ENCODE data around the gene ADAMTS14. TPM values are rescaled to one million over a fixed set of nuclear protein-coding genes. Genes with fewer than 3 reads are reported as not detected.

Gene ADAMTS14
- total RNA-seq, 1 experiment from 2014 or later: 2.1 TPM

- ChIA-PET CTCF (interaction anchor here (1.1 kb wide), 1 partner anchor 186 kb away, joined by 3 read pairs; no protein-coding TSS in a partner anchor), POLR2A (interaction anchor here (0.5 kb wide), 1 partner anchor 1442 kb away, joined by 4 read pairs; no protein-coding TSS in a partner anchor)
- no peak for ATAC-seq
- 0 out of 2 replicates have a peak, but pooled peaks cover 3% of the 10 kb centered on the region for H3K36me3 Mint-ChIP-seq
- H3K27me3 Mint-ChIP-seq (ENCODE audit: low read depth): no peaks in the 10 kb centered on the region
- peaks cover 7% of the 10 kb centered on the region for H3K9me3 Mint-ChIP-seq
- DNase-seq (ENCODE audit: low spot score): no peak
- H3K4me1 Mint-ChIP-seq: no peaks in the 10 kb centered on the region
- TF ChIP-seq NFE2L1 (CRISPR knock-in tag; IDR thresholded peaks at IDR 0.05) (no peak), RORB (CRISPR knock-in tag; IDR thresholded peaks at IDR 0.05) (no peak), SP1 (CRISPR knock-in tag; conservative IDR thresholded peaks at IDR 0.05) (no peak), PREB (CRISPR knock-in tag; IDR thresholded peaks at IDR 0.05; ENCODE audit: borderline replicate concordance) (no peak), ATF6 (CRISPR knock-in tag; IDR thresholded peaks at IDR 0.05) (no peak), MLX (CRISPR knock-in tag; IDR thresholded peaks at IDR 0.05) (no peak), ATF1 (CRISPR knock-in tag; IDR thresholded peaks at IDR 0.05) (no peak), AFF4 (CRISPR knock-in tag; IDR thresholded peaks at IDR 0.05; ENCODE audit: borderline replicate concordance) (no peak), NFATC4 (CRISPR knock-in tag; IDR thresholded peaks at IDR 0.05) (no peak), NR3C1 (CRISPR knock-in tag; conservative IDR thresholded peaks at IDR 0.05; ENCODE audit: low read depth) (no peak)
- H3K4me3 Mint-ChIP-seq: no peak overlapping the region
- H3K27ac Mint-ChIP-seq: no peak overlapping the region
Measured at GRCh38 chr10:70744617-70745143, 72.4 kb downstream of the ADAMTS14 start.

- Mint-ChIP-seq H3K27ac (no peak overlapping the region), H3K36me3 (0 out of 2 replicates have a peak, but pooled peaks cover 3% of the 10 kb centered on the region), H3K9me3 (peaks cover 7% of the 10 kb centered on the region), H3K4me3 (no peak overlapping the region), H3K27me3 (ENCODE audit: low read depth) (no peaks in the 10 kb centered on the region), H3K4me1 (no peaks in the 10 kb centered on the region)
- CTCF ChIA-PET: interaction anchor here (0.5 kb wide), 1 partner anchor 108 kb away, joined by 3 read pairs; no protein-coding TSS in a partner anchor
- ATAC-seq (no peak), DNase-seq (ENCODE audit: low spot score) (no peak)
- POLR2A ChIA-PET: no interaction called here
- TF ChIP-seq ZSCAN18 (CRISPR knock-in tag; IDR thresholded peaks at IDR 0.05) (no peak), E2F5 (CRISPR knock-in tag; IDR thresholded peaks at IDR 0.05) (no peak)
Measured at GRCh38 chr10:70745555-70745954, 73.2 kb downstream of the ADAMTS14 start.

Data from WTC11 (cell line).